Subcutaneous adipose tissue (tissue), 4 donors: ENCODE results near the gene SLC6A8. TPM values are rescaled to one million over a fixed set of nuclear protein-coding genes. Genes with fewer than 3 reads are reported as not detected.

Source experiments
- total RNA-seq, 4 donors: library from RNA; depleted of rRNA; stranded (reverse); fragments of >200 nt; gene quantifications; one replicate each; pipeline ENCODE4 v1.1.0, GENCODE V29; 2016
- TF ChIP-seq, protein P1 (sequence below): fragments of 450-650 bp; IDR thresholded peaks from one replicate; pipeline ENCODE4 v1.5.1; 2016; ENCODE audit warnings: low read depth, mild to moderate bottlenecking, control low read depth, antibody characterized with exemption, moderate library complexity

The SLC6A8 gene
- 10 to 100 TPM; 20.2 to 98.0 (median 30.6) TPM for total RNA-seq

DNA sequence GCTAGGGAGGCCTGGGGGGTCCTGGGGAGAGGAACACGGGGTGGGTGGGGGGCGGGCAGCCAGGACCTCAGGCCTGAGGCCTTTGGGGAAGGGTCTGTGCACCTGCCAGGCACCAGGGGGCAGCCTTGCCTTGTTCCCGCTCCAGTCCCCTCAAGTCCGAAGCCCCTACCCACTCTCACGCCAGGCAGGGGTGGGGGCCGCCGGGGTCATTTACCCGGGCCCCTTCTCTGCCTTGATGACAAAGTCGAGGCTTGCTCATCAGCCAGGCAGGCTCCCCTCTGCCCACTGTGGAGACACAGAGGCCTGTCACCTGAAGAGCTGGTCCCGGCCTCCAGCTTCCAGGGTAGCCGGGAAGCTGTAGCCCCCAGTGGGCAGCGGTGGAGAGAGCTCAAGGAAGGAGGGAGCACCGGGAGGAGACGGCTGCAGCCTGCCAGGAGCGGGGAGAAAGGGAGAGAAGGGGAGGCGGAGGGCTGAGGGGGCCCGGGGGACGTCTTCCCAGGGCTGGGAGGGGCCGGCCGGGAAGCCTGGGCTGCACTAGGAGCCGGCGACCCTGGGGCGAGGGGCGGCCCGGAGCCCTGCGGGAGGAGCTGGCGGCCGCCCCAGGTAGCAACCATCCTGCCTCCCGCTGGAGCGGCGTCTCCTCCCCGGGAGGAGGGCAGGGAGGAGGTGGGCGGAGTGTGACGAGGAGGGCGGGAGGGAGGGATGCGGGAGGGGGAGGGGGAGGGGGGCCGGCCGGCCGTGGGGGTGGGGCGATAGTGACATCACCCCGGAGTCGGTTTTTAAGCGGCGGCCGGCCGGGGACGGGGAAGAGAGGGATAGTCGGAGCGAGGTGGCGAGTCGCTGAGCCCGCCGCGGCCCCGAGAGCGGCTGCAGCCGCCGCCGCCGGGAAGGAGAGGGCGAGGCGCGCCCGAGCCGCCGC is at the start of gene SLC6A8:
Gene SLC6A8, plus strand, starts transcription at position 806 of the 919 bp plus-strand sequence. CDS start 649 bp downstream, outside the sequence.
- TF ChIP-seq, protein P1, sequence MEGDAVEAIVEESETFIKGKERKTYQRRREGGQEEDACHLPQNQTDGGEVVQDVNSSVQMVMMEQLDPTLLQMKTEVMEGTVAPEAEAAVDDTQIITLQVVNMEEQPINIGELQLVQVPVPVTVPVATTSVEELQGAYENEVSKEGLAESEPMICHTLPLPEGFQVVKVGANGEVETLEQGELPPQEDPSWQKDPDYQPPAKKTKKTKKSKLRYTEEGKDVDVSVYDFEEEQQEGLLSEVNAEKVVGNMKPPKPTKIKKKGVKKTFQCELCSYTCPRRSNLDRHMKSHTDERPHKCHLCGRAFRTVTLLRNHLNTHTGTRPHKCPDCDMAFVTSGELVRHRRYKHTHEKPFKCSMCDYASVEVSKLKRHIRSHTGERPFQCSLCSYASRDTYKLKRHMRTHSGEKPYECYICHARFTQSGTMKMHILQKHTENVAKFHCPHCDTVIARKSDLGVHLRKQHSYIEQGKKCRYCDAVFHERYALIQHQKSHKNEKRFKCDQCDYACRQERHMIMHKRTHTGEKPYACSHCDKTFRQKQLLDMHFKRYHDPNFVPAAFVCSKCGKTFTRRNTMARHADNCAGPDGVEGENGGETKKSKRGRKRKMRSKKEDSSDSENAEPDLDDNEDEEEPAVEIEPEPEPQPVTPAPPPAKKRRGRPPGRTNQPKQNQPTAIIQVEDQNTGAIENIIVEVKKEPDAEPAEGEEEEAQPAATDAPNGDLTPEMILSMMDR = no peak

DNA sequence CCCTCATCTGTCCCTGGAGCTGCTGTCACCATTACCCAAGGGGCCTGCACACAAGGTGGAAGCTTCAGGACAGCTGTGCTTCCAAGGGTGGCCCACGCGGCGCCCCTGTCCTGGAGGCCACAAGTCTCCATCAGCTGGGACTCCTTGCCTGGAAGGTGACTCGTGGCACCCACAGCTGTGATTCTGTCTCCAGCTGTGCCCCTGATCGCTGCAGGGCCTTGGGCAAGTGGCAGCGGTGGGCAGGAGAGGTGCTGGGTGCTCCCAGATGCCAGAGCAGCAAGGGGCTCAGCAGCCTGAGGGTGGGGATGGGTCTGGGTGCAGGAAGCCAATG is 49.7 kb upstream of the SLC6A8 start:
- TF ChIP-seq, protein P1 = no peak

DNA sequence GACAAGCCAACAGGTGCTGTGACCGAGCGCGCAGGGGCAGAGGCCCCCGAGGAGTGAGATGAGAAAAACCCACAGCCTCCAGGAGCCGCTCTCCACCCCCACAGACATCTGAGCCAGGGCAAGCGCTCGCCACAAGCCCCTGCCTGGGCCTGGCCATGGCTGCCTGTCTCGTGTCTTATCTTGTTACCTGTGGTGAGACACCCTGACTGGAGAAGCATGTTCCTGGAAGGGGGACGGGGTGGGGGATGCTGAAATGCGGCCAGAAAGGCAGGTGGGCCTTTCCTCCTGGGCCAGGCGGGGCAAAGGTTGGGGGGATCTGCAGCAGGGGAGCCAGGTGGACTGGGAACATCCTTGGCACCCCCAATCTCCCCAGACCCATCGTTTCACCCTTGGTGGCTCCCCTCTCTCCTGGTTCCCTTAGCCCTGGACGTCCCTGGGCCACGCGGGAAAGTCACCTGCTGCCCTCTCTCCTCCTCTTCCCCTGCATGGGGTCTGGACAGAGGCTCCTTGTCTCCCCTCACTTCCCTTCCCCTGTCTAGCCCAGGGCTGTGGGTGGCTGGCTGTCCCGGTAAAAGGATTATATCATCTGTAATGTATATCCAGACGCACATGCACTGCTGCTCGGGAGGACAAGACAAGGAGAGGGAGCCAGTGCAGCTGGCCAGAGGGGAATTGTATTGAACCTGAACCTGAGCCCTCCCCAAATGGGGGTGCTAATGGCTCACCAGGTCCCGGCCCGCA is 49.1 kb upstream of the SLC6A8 start:
- TF ChIP-seq, protein P1 = no peak

DNA sequence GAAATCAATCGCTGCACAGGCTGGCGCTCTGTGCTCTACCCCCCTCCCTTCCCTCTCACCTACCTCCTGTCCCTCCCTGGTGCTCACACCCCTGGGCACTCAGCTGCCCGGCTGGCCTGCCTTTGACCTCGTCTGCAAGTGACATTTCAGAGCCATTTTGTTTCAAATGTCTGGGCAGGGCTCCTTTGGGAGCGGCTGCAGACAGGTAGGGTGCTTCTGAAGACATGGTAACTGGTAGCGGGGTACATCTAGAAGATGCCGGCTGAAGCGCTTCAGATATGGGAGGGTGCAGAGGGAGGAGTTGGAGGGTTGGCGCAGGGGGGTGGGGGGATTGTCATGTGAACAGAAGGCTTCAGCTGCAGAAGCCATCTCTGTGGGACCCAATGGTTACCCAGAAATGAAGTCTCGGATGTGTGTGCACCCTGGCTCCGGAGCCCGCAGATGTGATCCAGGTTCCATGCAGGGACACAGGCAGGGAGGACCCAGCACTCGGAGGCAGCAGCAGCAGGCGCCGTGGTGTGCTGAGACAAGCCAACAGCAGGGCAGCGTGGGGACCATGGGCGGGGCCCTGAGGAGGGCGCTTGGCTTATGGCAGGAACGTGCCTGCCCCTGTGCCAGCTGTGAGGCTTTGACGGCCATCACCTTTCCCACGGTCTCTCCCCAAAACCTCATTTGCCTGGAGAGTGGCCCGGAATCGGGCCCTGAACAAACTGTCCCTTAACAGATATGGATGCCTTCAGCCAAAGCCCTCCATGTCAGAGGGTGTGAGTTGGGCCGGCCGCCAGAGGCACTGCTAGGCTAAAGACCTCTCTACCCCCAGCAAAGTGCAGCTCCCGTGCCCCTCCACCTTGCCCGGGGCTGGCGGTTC is 48.3 kb upstream of the SLC6A8 start:
- TF ChIP-seq, protein P1 = no peak

DNA sequence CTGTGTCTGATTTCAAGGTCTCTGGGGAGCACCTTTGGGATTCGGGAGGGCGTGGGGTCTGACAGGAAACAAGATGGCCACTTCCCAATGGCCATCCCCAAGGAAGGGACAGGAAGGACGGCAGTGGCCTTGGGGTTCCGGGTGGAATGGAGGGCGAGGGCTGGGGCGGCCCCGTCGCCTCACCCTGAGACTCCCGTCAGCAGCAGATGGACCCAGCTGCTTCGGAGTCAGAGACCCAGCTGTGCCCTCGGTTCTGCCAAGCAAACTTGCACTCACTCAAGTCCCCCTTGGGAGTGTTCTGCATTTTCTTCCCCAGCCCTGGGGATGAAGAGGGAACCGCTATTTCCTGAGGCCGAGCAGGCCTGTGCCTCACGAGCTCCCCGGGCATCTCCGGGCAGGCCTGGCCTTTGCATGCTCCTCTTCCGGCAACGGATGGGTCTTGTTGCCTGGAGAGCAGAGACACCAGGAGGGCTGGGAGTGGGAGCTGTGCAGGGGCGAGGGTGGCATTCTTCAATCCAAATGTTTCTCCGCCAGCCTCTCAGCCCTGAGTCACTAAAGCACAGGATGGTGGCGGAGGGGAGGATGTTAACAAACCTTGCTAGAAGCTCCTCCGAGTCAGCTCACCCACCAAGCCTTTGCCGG is 47.6 kb upstream of the SLC6A8 start:
- TF ChIP-seq, protein P1 = no peak

DNA sequence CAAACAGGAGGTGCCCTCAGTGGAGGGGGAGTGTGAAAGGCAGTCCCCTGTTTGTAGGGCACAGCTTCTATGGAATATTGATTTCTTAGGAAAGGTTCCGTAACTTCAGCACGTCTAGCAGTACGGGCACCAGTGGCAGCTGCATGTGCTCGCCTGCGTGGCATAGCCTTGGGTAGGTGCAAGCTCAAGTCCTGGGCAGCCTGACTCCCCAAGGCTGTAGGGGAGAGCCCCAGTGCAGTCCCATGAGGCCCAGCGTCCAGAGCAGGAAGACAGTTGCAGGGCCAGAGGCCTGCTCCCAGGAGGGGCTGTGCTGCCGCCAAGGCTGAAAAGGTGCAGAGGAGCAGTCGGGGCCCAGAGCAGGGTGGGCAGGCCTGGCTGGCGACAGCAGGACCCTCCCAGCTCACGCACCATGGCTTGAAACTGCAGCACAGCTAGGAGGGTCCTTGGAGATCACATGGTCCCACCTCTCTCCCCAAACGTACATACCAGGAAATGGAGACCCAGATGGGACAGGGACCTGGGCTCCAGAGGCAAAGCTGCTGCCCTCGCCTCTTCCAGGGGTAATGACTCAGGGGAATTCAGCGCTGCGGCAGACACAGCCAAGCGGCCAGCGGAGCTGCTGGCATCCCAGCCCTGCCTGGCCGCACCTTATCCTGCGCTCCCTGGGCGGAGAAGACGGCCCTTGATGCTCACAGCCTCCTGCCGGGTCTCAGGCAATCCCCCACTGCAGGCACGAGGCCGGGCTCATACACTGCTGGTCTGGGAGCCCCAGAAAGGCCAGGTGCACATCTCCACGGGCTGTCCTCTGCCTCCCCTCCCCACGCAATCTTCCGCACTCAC is 46.8 kb upstream of the SLC6A8 start:
- TF ChIP-seq, protein P1 = no peak
